AG04449 (cell line): ENCODE data around the gene PHPT1.
"Not testable (repeated sequence)": the region's sequence is repeated elsewhere in the genome, so short reads cannot be mapped to it uniquely, and the experiment has no call there.

Experiments
- CTCF ChIA-PET: fragments of 350-600 bp; formaldehyde crosslinking; extraction: SDS; loops from one replicate; lab custom pipeline; 2021; ENCODE audit warnings: antibody characterized with exemption; lab: Yijun Ruan, JAX
- POLR2A ChIA-PET: fragments of 400-600, 350-600 bp; formaldehyde crosslinking; extraction: SDS; loops from one replicate; lab custom pipeline; 2020; ENCODE audit warnings: antibody characterized with exemption, inconsistent platforms; lab: Yijun Ruan, JAX
- DNase-seq: peaks from one replicate; pipeline ENCODE4 v3.0.0-alpha.2; 2010; ENCODE audit warnings: low read depth, low spot score
- H3K4me3 ChIP-seq: 2 replicates; pipeline ENCODE4 v1.5.1; 2011; ENCODE audit warnings: low read depth, mild to moderate bottlenecking, control low read depth, low read length
- TF ChIP-seq, protein P1 (sequence below): IDR thresholded peaks from one replicate; pipeline ENCODE4 v1.5.1; 2011; ENCODE audit warnings: mild to moderate bottlenecking, moderate library complexity, low read length, control low read depth, inconsistent platforms; ENCODE audit not compliant: insufficient read depth; ENCODE audit errors: missing control alignments

Gene PHPT1

GRCh38 chr9:136831002-136831719 lies 18.0 kb upstream of the PHPT1 start:
- ChIA-PET POLR2A (no interaction called here), CTCF (interaction anchor here (3.6 kb wide), 1 partner anchor 12 kb away, joined by 22 read pairs; the partner anchor contains the start of gene AJM1)
- no peak for DNase-seq
- H3K4me3 ChIP-seq: no peak overlapping the region
- TF ChIP-seq, protein P1, sequence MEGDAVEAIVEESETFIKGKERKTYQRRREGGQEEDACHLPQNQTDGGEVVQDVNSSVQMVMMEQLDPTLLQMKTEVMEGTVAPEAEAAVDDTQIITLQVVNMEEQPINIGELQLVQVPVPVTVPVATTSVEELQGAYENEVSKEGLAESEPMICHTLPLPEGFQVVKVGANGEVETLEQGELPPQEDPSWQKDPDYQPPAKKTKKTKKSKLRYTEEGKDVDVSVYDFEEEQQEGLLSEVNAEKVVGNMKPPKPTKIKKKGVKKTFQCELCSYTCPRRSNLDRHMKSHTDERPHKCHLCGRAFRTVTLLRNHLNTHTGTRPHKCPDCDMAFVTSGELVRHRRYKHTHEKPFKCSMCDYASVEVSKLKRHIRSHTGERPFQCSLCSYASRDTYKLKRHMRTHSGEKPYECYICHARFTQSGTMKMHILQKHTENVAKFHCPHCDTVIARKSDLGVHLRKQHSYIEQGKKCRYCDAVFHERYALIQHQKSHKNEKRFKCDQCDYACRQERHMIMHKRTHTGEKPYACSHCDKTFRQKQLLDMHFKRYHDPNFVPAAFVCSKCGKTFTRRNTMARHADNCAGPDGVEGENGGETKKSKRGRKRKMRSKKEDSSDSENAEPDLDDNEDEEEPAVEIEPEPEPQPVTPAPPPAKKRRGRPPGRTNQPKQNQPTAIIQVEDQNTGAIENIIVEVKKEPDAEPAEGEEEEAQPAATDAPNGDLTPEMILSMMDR: no peak

DNA sequence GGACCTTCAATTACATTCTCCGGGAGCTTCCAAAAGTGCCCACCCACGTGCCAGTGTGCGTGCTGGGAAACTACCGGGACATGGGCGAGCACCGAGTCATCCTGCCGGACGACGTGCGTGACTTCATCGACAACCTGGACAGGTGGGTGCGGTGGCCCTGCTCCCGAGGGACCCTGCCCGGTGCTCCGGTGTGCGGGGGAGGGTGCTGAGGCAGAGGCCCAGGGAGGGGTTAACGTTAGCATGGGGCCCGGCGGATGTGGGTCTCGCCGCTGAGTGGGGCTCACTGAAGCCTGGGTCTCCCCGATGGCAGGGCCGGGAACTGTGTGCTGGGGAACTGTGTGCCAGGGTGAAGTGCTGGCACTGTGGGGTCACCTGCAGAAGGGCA lies 17.5 kb upstream of the PHPT1 start:
- DNase-seq: no peak
- TF ChIP-seq, protein P1: no peak
- H3K4me3 ChIP-seq: no peak overlapping the region
- ChIA-PET CTCF (interaction anchor here (3.6 kb wide), 1 partner anchor 11 kb away, joined by 22 read pairs; the partner anchor contains the start of gene AJM1), POLR2A (no interaction called here)

- no peak overlapping the region for H3K4me3 ChIP-seq
- TF ChIP-seq, protein P1: no peak
- no peak for DNase-seq
- CTCF ChIA-PET: interaction anchor here (3.6 kb wide), 1 partner anchor 10 kb away, joined by 22 read pairs; the partner anchor contains the start of gene AJM1
- POLR2A ChIA-PET: interaction anchor here (0.8 kb wide), 1 partner anchor 10 kb away, joined by 3 read pairs; no protein-coding TSS in a partner anchor
These were observed 16.6 kb upstream of the PHPT1 start for GRCh38 chr9:136832581-136832980.

- POLR2A ChIA-PET, DNase-seq, H3K4me3 ChIP-seq: not testable (repeated sequence)
- CTCF ChIA-PET: interaction anchor here (0.6 to 3.6 kb wide), 2 partner anchors 9 to 14 kb away, joined by 4 to 22 read pairs; partner anchors contain the start of gene AJM1
These were observed 15.7 kb upstream of the PHPT1 start for GRCh38 chr9:136833381-136834048.

- no peak overlapping the region for H3K4me3 ChIP-seq
- POLR2A ChIA-PET: interaction anchor here (1.2 kb wide), 1 partner anchor 27 kb away, joined by 4 read pairs; the partner anchor contains the start of gene RABL6
- no peak for DNase-seq
- TF ChIP-seq, protein P1: no peak
- CTCF ChIA-PET: interaction anchor here (1.0 to 1.3 kb wide), 4 partner anchors 8 to 194 kb away, joined by 3 to 4 read pairs (median 4); no protein-coding TSS in a partner anchor
These were observed 13.9 kb upstream of the PHPT1 start for GRCh38 chr9:136835162-136835931.

- no peak for DNase-seq
- POLR2A ChIA-PET: interaction anchor here (1.2 kb wide), 1 partner anchor 28 kb away, joined by 4 read pairs; the partner anchor contains the start of gene RABL6
- CTCF ChIA-PET: interaction anchor here (1.2 to 1.3 kb wide), 3 partner anchors 17 to 193 kb away, joined by 3 to 4 read pairs (median 4); no protein-coding TSS in a partner anchor
- no peak overlapping the region for H3K4me3 ChIP-seq
- TF ChIP-seq, protein P1: no peak
These were observed 13.0 kb upstream of the PHPT1 start for GRCh38 chr9:136835932-136836904.
